CD4-positive, alpha-beta T cell treated with Interleukin-21 for 1 hour (primary cell): ENCODE results near the gene TMEM138.

Experiments used
- DNase-seq: peaks from one replicate; pipeline ENCODE4 v3.0.0-alpha.2; 2020

Gene TMEM138

GRCh38 chr11:61342207-61342803 lies 19.9 kb upstream of the TMEM138 start:
- no peak for DNase-seq

- DNase-seq: no peak
These were observed 18.1 kb upstream of the TMEM138 start for GRCh38 chr11:61343792-61344745.

- no peak for DNase-seq
These were observed 17.0 kb upstream of the TMEM138 start for GRCh38 chr11:61345170-61345610.

GRCh38 chr11:61345954-61346843 lies 16.0 kb upstream of the TMEM138 start:
- no peak for DNase-seq

- no peak for DNase-seq
These were observed 14.2 kb upstream of the TMEM138 start for GRCh38 chr11:61347916-61348461.

- DNase-seq: no peak
These were observed 12.9 kb upstream of the TMEM138 start for GRCh38 chr11:61349189-61349751.

- DNase-seq: no peak
These were observed 12.3 kb upstream of the TMEM138 start for GRCh38 chr11:61349916-61350315.

GRCh38 chr11:61350336-61350735 lies 11.8 kb upstream of the TMEM138 start:
- no peak for DNase-seq

- no peak for DNase-seq
These were observed 11.4 kb upstream of the TMEM138 start for GRCh38 chr11:61350803-61351202.

- DNase-seq: no peak
These were observed 10.1 kb upstream of the TMEM138 start for GRCh38 chr11:61352038-61352437.

- no peak for DNase-seq
These were observed 8.8 kb upstream of the TMEM138 start for GRCh38 chr11:61353131-61354067.

GRCh38 chr11:61354208-61354607 lies 8.0 kb upstream of the TMEM138 start:
- no peak for DNase-seq

GRCh38 chr11:61356706-61357105 lies 5.5 kb upstream of the TMEM138 start:
- DNase-seq: no peak

- peak; percentile 14 for DNase-seq
These were observed 4.8 kb upstream of the TMEM138 start for GRCh38 chr11:61357233-61357893.

GRCh38 chr11:61357894-61358239 lies 4.3 kb upstream of the TMEM138 start:
- no peak for DNase-seq

- no peak for DNase-seq
These were observed 3.6 kb upstream of the TMEM138 start for GRCh38 chr11:61358566-61358965.

GRCh38 chr11:61359516-61359915 lies 2.7 kb upstream of the TMEM138 start:
- DNase-seq: no peak

- DNase-seq: no peak
These were observed 885 bp upstream of the TMEM138 start for GRCh38 chr11:61361237-61361740.

GRCh38 chr11:61362542-61362875 lies 335 bp downstream of the TMEM138 start:
- DNase-seq: peak; percentile 39

GRCh38 chr11:61364012-61364675 lies 2.0 kb downstream of the TMEM138 start:
- DNase-seq: no peak
